HEK293 (cell line): ENCODE measurements around the gene CHST15.
A peak's percentile ranks its signal among the peaks of the same experiment; 100 is the strongest.

ENCODE experiments used
- CTCF ChIP-seq: fragments of 450-650 bp; formaldehyde crosslinking; IDR thresholded peaks from 2 replicates; pipeline ENCODE4 v1.5.1; 2016; ENCODE audit warnings: missing biosample characterization, missing genetic modification characterization
- EGR2 ChIP-seq: fragments of 450-650 bp; formaldehyde crosslinking; IDR thresholded peaks from 2 replicates; pipeline ENCODE4 v1.5.1; 2016; ENCODE audit warnings: low read depth, missing biosample characterization, missing genetic modification characterization
- GFI1B ChIP-seq: fragments of 450-650 bp; formaldehyde crosslinking; IDR thresholded peaks from 2 replicates; pipeline ENCODE4 v1.5.1; 2016; ENCODE audit warnings: missing biosample characterization, missing genetic modification characterization
- HOXD13 ChIP-seq: sonication (generic); formaldehyde crosslinking; IDR thresholded peaks from 2 replicates; pipeline ENCODE4 v1.8.0; 2022; ENCODE audit warnings: missing genetic modification reagents, borderline replicate concordance
- MZF1 ChIP-seq: fragments of 450-650 bp; formaldehyde crosslinking; IDR thresholded peaks from 2 replicates; pipeline ENCODE4 v1.5.1; 2017; ENCODE audit warnings: missing biosample characterization, missing genetic modification characterization, borderline replicate concordance
- PRDM10 ChIP-seq: fragments of 450-650 bp; formaldehyde crosslinking; IDR thresholded peaks from 2 replicates; pipeline ENCODE4 v1.5.1; 2016; ENCODE audit warnings: missing biosample characterization, missing genetic modification characterization
- SCRT1 ChIP-seq: fragments of 450-650 bp; formaldehyde crosslinking; IDR thresholded peaks from 2 replicates; pipeline ENCODE4 v1.5.1; 2016; ENCODE audit warnings: missing biosample characterization, missing genetic modification characterization, borderline replicate concordance
- SP3 ChIP-seq: fragments of 450-650 bp; formaldehyde crosslinking; IDR thresholded peaks from 2 replicates; pipeline ENCODE4 v1.5.1; 2016; ENCODE audit warnings: missing biosample characterization, missing genetic modification characterization
- ZBTB11 ChIP-seq: fragments of 450-650 bp; formaldehyde crosslinking; conservative IDR thresholded peaks from 2 replicates; pipeline ENCODE4 v1.5.1; 2016; ENCODE audit warnings: low read depth, missing biosample characterization, missing genetic modification characterization
- ZBTB17 ChIP-seq: fragments of 450-650 bp; formaldehyde crosslinking; IDR thresholded peaks from 2 replicates; pipeline ENCODE4 v1.5.1; 2016; ENCODE audit warnings: missing biosample characterization, missing genetic modification characterization
- ZNF211 ChIP-seq: fragments of 450-650 bp; formaldehyde crosslinking; IDR thresholded peaks from 2 replicates; pipeline ENCODE4 v1.5.1; 2016; ENCODE audit warnings: low read depth, missing biosample characterization, missing genetic modification characterization
- ZNF214 ChIP-seq: fragments of 450-650 bp; formaldehyde crosslinking; IDR thresholded peaks from 2 replicates; pipeline ENCODE4 v1.5.1; 2017; ENCODE audit warnings: missing biosample characterization, mild to moderate bottlenecking, missing genetic modification characterization, borderline replicate concordance
- ZNF37A ChIP-seq: fragments of 450-650 bp; IDR thresholded peaks from 2 replicates; pipeline ENCODE4 v1.5.1; 2018; ENCODE audit warnings: missing biosample characterization, missing genetic modification characterization
- ZNF501 ChIP-seq: fragments of 450-650 bp; formaldehyde crosslinking; IDR thresholded peaks from 2 replicates; pipeline ENCODE4 v1.5.1; 2016; ENCODE audit warnings: missing biosample characterization, missing genetic modification characterization
- ZNF518A ChIP-seq: fragments of 450-650 bp; formaldehyde crosslinking; conservative IDR thresholded peaks from 2 replicates; pipeline ENCODE4 v1.5.1; 2016; ENCODE audit warnings: low read depth, missing biosample characterization, missing genetic modification characterization
- ZNF580 ChIP-seq: fragments of 450-650 bp; formaldehyde crosslinking; IDR thresholded peaks from 2 replicates; pipeline ENCODE4 v1.5.1; 2016; ENCODE audit warnings: missing biosample characterization, missing genetic modification characterization
- ZNF596 ChIP-seq: fragments of 450-650 bp; IDR thresholded peaks from 2 replicates; pipeline ENCODE4 v1.5.0; 2018; ENCODE audit warnings: missing biosample characterization, mild to moderate bottlenecking, missing genetic modification characterization, moderate library complexity
- ZNF600 ChIP-seq: fragments of 450-650 bp; formaldehyde crosslinking; IDR thresholded peaks from 2 replicates; pipeline ENCODE4 v1.5.1; 2016; ENCODE audit warnings: missing biosample characterization, missing genetic modification characterization
- ZNF654 ChIP-seq: fragments of 450-650 bp; formaldehyde crosslinking; IDR thresholded peaks from 2 replicates; pipeline ENCODE4 v1.5.1; 2016; ENCODE audit warnings: low read depth, missing biosample characterization, missing genetic modification characterization
- ZNF664 ChIP-seq: fragments of 450-650 bp; formaldehyde crosslinking; IDR thresholded peaks from 2 replicates; pipeline ENCODE4 v1.5.1; 2016; ENCODE audit warnings: missing biosample characterization, missing genetic modification characterization
- ZNF792 ChIP-seq: fragments of 450-650 bp; formaldehyde crosslinking; IDR thresholded peaks from 2 replicates; pipeline ENCODE4 v1.5.1; 2016; ENCODE audit warnings: missing biosample characterization, missing genetic modification characterization
- ZNF830 ChIP-seq: fragments of 450-650 bp; IDR thresholded peaks from 2 replicates; pipeline ENCODE4 v1.5.0; 2018; ENCODE audit warnings: missing biosample characterization, missing genetic modification characterization, low read depth, mild to moderate bottlenecking, moderate library complexity
- ZSCAN5A ChIP-seq: fragments of 450-650 bp; formaldehyde crosslinking; IDR thresholded peaks from 2 replicates; pipeline ENCODE4 v1.5.1; 2016; ENCODE audit warnings: missing biosample characterization, missing genetic modification characterization

The CHST15 gene

GRCh38 chr10:124092860-124093773 lies at the start of gene CHST15 (continued):
- no peak; the same call in 1 of the 2 replicates for TF ChIP-seq PRDM10 (tag by site-specific recombination)
- peak; percentile 44; the same call in 1 of the 2 replicates for TF ChIP-seq ZBTB11 (tag by site-specific recombination)
- TF ChIP-seq ZNF792 (tag by site-specific recombination): no peak
- peak; percentile 61 for TF ChIP-seq SP3 (tag by site-specific recombination)
- no peak; the same call in 1 of the 2 replicates for TF ChIP-seq ZBTB17 (tag by site-specific recombination)
- TF ChIP-seq ZNF501 (tag by site-specific recombination): 0 out of 2 replicates have a peak, but pooled peaks have one; percentile 64
- TF ChIP-seq ZNF518A (tag by site-specific recombination): no peak
- TF ChIP-seq ZNF580 (tag by site-specific recombination): no peak
- no peak for TF ChIP-seq ZNF211 (tag by site-specific recombination)
- TF ChIP-seq MZF1 (tag by site-specific recombination): no peak
- TF ChIP-seq CTCF (tag by site-specific recombination): peak; percentile 96
- TF ChIP-seq ZNF37A: no peak
- TF ChIP-seq ZNF664 (tag by site-specific recombination): no peak
- TF ChIP-seq ZNF600: peak; percentile 89
- no peak for TF ChIP-seq ZSCAN5A (tag by site-specific recombination)
- TF ChIP-seq SCRT1 (tag by site-specific recombination): no peak
- no peak for TF ChIP-seq ZNF654
- no peak for TF ChIP-seq ZNF596
- TF ChIP-seq ZNF830 (tag by site-specific recombination): no peak
- no peak for TF ChIP-seq HOXD13 (CRISPR knock-in tag)
- no peak for TF ChIP-seq GFI1B (tag by site-specific recombination)
- no peak for TF ChIP-seq ZNF214 (tag by site-specific recombination)
- TF ChIP-seq EGR2 (tag by site-specific recombination): no peak
